ENCODE data around the gene GNA12. TPM values are rescaled to one million over a fixed set of nuclear protein-coding genes. Genes with fewer than 3 reads are reported as not detected.

The GNA12 gene
- total and polyA plus RNA-seq, 2 of the 4 experiments (the other 2 are of a cell fraction) = 14.3 to 93.9 TPM

- H3K27me3 ChIP-seq (ENCODE audit: control insufficient read depth, insufficient read depth, low read length) = no peaks in the 10 kb centered on the region
- H3K56ac ChIP-seq (ENCODE audit: extremely low read depth, insufficient read depth, low read length) = no peak overlapping the region
- H2BK120ac ChIP-seq (ENCODE audit: low read depth, low read length) = no peak overlapping the region
- ATAC-seq (ENCODE audit: low read depth) (no peak), DNase-seq (no peak)
- H4K91ac ChIP-seq (ENCODE audit: insufficient read depth, low read depth, low read length) = no peak overlapping the region
- H3K9ac ChIP-seq (ENCODE audit: low read depth, low read length) = no peak overlapping the region
- H4K20me1 ChIP-seq (ENCODE audit: insufficient read depth, low read length) = peaks cover 3% of the 10 kb centered on the region; the same call in 1 of the 2 replicates
- H3K79me1 ChIP-seq (ENCODE audit: low read depth in 1 of 2, low read length in 2 of 2) = peaks cover 53 to 88% of the 10 kb centered on the region in 2 experiments
- H2AFZ ChIP-seq (replicated peaks; ENCODE audit: low read length, poor library complexity) = no peak overlapping the region
- BruUV-seq (replicated peaks) = no TSS peak
- H2BK15ac ChIP-seq (ENCODE audit: low read depth, low read length) = no peak overlapping the region
- WGBS, 2 experiments (ENCODE audit: extremely low coverage in 2 of 2, insufficient read length in 1 of 2) = 80% methylated on average over 1 of the region's 7 CpGs; no CpG with 5 or more reads in 1 of the 2 experiments
- H3K4ac ChIP-seq (ENCODE audit: low read depth, low read length) = no peak overlapping the region
- intact Hi-C loops (cut with micrococcal nuclease) (no loop called here), dilution Hi-C loops (cut with HindIII; ENCODE audit: low sequenced_read_pairs, unreplicated experiment) (no loop called here), in situ Hi-C loops (cut with MboI; ENCODE audit: low sequenced_read_pairs) (no loop called here)
- no peak overlapping the region for H3K14ac ChIP-seq (replicated peaks; ENCODE audit: low read depth, low read length)
- no peak overlapping the region for H2AK5ac ChIP-seq (ENCODE audit: low read depth, low read length)
- H3K4me2 ChIP-seq (ENCODE audit: low read depth, low read length) = no peak overlapping the region
- H3K18ac ChIP-seq (ENCODE audit: low read depth, low read length) = no peak overlapping the region
- H3K4me3 ChIP-seq (ENCODE audit: insufficient read depth, low read depth, low read length) = no peak overlapping the region
- no peak overlapping the region for H2BK5ac ChIP-seq (ENCODE audit: low read depth, low read length, poor library complexity, severe bottlenecking)
- H3K9me3 ChIP-seq (ENCODE audit: control insufficient read depth, insufficient read depth, low read length) = no peaks in the 10 kb centered on the region
- H3K27ac ChIP-seq (ENCODE audit: insufficient read depth, low read length) = no peak overlapping the region
- H3K4me1 ChIP-seq (ENCODE audit: control insufficient read depth, insufficient read depth, low read length) = peaks cover 1% of the 10 kb centered on the region
- no peak for TF ChIP-seq CEBPB (IDR thresholded peaks at IDR 0.05; ENCODE audit: low read depth, low read length)
- TF ChIP-seq FOS (IDR thresholded peaks at IDR 0.05; ENCODE audit: low read depth, low read length) = no peak
- TF ChIP-seq BHLHE40 (IDR thresholded peaks at IDR 0.05; ENCODE audit: low read depth, low read length) = no peak
- no peak for TF ChIP-seq SMC3 (IDR thresholded peaks at IDR 0.05; ENCODE audit: low read depth, low read length)
- TF ChIP-seq CHD1 (IDR thresholded peaks at IDR 0.05; ENCODE audit: low read depth, low read length) = no peak
- no peak for TF ChIP-seq MAFK (IDR thresholded peaks at IDR 0.05; ENCODE audit: low read depth, low read length)
- no peak for TF ChIP-seq USF2 (IDR thresholded peaks at IDR 0.05; ENCODE audit: low read depth, low read length)
- peaks cover 22% of the 10 kb centered on the region for H3K36me3 ChIP-seq (ENCODE audit: control insufficient read depth, insufficient read depth, low read length)
- H4K5ac ChIP-seq (ENCODE audit: low read depth, low read length) = no peak overlapping the region
- no peak overlapping the region for H4K8ac ChIP-seq (ENCODE audit: low read depth in 2 of 2, low read length in 2 of 2)
- no peak overlapping the region for H2AK9ac ChIP-seq (replicated peaks; ENCODE audit: low read depth, low read length, poor library complexity)
- H3K23ac ChIP-seq (ENCODE audit: low read depth, low read length) = no peak overlapping the region
- no peak overlapping the region for H2BK20ac ChIP-seq (ENCODE audit: low read depth, low read length)
- H3K9me1 ChIP-seq (ENCODE audit: insufficient read depth, low read length) = peaks cover 20% of the 10 kb centered on the region
- POLR2A ChIA-PET (ENCODE audit: unreplicated experiment) = no interaction called here
- CTCF ChIA-PET = interaction anchor here (0.6 kb wide), 1 partner anchor 27 kb away, joined by 3 read pairs; no protein-coding TSS in a partner anchor
These were observed 69.2 kb downstream of the GNA12 start for GRCh38 chr7:2774935-2775334.

Data from IMR-90 (cell line).